Measurements from ENCODE around the gene CFAP251.

- TF ChIP-seq MAX (IDR thresholded peaks at IDR 0.05) (no peak), YY1 (IDR thresholded peaks at IDR 0.05; ENCODE audit: low read depth) (no peak), FOXM1 (IDR thresholded peaks at IDR 0.05; ENCODE audit: borderline replicate concordance, low read depth) (no peak), TEAD4 (IDR thresholded peaks at IDR 0.05) (no peak), USF1 (IDR thresholded peaks at IDR 0.05) (no peak), TAF1 (IDR thresholded peaks at IDR 0.05; ENCODE audit: low read depth) (no peak), CEBPB (IDR thresholded peaks at IDR 0.05) (no peak), RAD21 (IDR thresholded peaks at IDR 0.05; ENCODE audit: low read depth) (no peak), EP300 (IDR thresholded peaks at IDR 0.05; ENCODE audit: borderline replicate concordance) (no peak), ZBTB7A (IDR thresholded peaks at IDR 0.05; ENCODE audit: low read depth) (no peak), EGR1 (IDR thresholded peaks at IDR 0.05) (no peak), TCF12 (IDR thresholded peaks at IDR 0.05; ENCODE audit: low read depth) (no peak)
These were observed 62.5 kb downstream of the CFAP251 start for GRCh38 chr12:121980892-121981272.

Data from Ishikawa (cell line).